RPMI8226 (cell line): ENCODE data around the gene MAP4.

ENCODE experiments used
- DNase-seq: peaks from one replicate; pipeline ENCODE4 v3.0.0-alpha.2; 2015

The MAP4 gene

DNA sequence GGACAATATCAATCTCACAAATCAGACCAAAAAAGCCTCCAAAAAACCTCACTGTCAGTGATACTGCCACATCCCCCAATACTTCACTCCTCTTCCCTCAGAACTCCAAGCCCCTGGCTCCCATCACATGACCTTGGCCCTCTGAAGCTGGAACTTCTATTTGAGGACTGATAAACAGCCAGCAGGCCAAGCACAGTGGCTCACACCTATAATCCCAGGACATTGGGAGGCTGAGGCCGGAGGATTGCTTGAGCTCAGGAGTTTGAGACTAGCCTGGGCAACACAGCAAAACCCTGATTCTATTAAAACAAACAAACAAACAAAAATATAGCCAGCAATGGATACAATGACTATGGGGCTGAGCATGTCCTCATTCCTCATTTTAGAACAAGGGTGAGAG lies 55.2 kb downstream of the MAP4 start:
- no peak for DNase-seq

DNA sequence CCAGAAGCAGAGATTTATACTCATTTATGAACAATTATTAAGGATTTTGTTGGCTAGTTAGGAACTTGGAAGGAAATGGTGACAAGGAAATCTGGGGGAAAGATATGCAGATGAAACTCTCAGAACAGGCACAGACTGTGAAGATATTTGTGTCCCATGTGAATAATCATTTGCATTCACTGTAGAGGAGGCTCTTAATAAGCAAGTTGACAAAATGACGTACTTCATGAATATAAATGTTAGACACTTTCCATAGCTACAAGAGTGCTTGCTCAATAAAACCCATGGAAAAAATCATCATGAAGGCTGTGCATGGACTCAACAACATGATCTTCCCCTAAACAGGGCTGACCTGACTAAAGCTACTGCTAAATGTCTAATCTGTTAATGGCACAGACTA lies 59.7 kb downstream of the MAP4 start:
- no peak for DNase-seq

DNA sequence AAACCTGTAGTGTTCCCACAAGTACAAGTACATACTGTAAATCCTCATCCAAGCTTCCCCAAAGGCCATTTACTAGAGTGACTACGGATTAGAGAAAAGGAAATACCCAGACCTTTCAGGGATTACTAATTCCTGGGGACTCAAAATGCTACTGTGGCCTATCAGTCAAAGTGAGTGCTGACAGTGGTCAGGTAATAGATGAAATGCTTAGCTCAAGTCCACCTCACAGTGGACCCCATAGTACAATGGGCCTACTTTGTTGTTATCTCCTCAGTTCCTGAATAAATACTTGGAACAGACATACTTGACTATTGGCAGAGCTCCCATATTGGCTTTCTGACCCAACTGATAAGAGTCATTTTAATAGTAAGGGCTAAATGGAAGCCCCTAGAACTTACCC lies 61.6 kb downstream of the MAP4 start:
- no peak for DNase-seq

DNA sequence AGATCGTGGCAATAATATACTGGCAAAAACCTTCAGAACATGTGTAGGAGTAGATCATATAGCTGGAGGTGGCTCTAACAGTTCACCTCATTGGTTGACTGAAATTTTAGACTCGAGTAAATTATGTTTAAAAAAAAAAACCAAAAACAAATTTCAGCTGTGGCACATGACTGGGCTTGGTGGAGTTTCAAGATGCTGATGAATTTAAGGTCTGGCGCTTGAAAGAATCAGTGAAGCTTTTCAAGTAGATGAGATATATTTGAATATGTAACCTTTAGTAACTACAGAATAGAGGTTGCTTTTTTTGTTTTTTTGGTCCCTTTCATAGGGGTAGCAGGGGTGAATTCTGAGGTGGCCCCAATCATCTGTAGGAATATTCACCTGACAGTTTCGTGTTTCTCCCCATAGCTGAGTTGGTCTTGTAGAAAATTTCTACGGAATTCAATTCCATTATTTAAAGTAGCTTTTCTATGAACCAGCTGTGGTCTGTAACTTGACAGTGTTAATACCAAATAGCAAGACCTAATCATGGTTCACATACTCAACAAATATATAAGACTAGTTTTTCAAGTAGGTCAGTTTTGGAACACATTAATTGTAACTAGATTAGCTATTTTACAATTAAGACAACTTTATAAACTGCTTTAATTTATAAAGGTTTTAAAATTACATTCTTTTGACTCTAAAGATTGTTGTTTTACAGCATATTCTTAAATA lies 65.6 kb downstream of the MAP4 start:
- no peak for DNase-seq

DNA sequence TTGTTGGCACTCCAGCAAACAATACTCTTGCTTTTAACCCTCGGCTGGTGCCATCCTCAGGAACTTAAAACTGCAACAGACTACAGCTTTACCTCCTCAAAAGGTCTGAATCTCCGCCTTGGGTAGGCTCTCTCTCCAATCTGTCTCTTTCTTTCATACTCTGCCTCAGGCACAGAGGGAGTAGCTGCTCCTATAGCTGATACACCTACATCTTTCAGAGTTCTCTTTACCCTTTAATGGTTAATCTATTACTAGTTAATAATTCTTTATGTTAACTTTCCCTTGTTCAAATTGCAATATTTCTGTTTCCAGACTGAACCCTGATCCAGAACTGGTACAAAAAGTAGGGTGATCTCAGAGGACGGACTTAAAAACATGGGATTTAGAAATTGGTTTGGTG lies 66.2 kb downstream of the MAP4 start:
- no peak for DNase-seq

DNA sequence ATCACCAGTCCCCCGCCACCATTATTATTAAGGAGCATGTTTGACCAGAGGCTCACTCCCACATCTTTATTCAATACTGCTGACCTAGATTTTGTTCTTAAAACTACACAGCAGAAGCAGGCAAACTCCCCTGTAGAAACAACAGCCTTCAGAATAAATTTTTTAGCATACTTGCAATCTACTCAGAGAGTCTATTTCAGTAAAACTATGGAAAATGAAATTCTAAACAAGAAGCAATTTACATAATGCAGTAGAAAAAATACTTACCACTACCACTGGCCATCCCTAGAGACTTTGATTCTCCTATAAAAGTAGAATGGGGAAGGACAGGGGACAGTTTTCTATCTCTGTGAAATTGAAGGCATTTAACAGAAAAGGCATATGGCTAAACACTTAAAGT lies 76.0 kb downstream of the MAP4 start:
- DNase-seq: no peak

DNA sequence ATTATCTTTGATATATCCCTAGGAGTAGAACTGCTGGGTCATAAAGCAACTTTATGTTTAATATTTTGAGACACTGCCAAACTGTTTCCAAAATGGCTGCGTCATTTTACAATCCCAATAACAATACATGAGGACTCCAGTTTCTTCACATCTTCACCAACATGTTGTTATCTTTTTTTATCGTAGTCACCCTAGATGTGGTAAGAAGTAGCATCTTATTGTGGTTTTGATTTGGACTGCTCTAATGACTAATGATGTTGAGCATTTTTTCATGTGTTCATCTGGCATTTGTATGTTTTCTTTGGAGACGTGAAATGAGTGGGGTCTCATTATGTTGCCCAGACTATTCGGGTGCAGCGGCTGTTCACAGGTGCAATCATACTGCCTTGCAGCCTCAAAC lies 83.8 kb downstream of the MAP4 start:
- DNase-seq: no peak

DNA sequence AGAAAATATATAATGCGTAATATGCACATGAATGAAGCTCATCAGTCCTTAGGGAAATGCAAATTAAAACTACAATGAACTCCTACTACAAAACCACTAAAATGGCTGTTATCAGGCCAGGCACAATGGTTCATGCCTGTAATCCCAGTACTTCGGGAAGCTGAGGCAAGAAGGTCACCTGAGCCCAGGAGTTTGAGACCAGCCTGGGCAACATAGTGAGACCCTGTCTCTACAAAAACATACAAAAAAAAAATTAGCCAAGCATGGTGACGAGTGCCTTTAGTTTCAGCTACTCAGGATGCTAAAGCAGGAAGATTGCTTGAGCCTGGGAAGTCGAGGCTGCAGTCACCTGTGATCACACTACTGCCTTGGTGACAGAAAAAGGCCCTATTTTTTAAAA lies 85.2 kb downstream of the MAP4 start:
- no peak for DNase-seq

DNA sequence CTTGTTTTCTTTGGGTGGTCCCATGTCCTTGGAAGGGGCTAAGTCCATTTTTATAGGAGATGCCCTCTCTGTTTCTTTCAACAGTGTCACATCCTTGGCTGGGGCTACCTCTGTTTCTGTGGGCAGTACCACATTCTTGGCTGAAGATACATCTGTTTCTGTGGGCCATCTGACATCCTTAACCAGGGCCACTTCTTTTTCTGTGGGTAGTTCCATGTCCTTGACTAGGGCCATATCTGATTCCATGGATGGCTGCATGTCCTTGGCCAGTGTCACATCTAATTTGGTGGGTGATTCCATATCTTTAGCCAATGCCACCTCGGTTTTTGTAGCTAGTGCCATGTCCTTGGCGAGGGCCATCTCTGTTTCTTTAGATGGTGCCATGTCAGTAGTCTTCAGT lies 99.5 kb downstream of the MAP4 start:
- no peak for DNase-seq

DNA sequence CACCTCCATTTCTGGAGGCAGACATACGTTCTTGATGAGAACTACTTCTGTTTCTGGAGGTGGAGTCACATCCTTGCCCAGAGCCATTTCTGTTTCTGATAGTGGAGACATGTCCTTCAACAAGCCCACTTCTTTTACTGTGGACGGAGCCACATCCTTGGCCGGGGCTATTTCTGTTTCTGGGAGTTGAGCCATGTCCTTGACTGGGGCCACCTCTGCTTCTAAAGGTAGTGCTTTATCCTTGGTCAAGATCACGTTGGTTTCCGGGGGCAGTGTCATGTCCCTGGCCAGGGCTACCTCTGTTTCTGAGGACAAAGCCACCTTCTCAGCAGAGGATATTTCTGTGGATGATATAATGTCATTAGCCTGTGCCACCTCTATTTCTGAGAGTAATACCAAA lies 100.0 kb downstream of the MAP4 start:
- no peak for DNase-seq

DNA sequence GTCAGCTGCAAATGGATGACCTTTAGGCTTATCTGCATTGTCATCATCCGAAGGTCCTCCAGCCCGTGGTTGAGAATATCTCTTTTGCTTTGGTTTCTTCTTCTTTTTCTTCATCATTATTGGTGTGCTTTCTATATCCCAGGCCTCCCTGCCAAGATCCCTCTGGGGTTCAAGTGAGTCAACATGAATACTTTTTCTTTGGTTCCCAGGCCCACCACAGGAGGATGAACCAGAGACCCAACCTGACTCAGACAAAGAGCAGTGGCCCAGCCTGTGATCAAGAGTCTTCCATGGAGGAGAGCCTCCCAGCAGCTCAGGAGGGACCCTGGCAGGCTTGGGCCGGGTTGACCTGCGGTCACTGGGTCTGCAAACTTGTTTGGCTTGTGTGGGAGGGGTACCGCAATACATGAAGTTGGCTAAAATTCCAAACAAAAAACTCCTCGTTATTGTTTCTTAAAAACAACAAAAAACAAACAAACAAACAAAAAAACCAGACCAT lies 104.2 kb downstream of the MAP4 start:
- no peak for DNase-seq

DNA sequence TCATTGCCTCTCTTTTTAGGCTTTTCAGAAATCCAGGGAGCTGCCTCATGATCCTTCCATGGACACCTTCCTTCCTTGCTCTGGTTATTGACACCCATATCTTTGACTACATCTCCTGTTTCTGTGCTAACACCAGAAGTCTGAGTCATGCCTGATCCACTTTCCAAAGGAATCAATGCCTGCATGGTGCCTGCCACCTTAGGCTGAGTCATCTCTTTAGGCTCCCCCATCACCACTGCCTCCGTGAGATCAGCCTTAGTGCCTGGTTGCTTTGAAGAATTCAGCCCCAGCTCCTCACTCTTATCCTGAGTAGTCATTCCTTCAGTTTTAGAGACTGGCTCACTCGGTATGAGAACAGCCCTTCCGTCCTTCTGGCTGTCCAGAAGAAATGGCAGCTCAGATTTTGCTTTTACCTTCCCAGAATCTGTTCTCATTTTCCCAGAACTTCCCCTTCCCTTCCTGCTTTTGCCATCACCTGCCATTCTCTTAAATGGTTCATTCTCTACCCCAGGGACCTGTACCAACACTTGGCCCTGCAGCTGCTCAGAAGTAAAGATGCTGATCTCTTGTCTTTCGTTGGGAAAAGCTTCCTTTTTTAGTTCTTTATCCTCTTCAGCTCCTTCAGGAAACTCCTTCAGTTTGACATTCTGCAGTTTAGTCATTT lies 105.3 kb downstream of the MAP4 start:
- DNase-seq: no peak

DNA sequence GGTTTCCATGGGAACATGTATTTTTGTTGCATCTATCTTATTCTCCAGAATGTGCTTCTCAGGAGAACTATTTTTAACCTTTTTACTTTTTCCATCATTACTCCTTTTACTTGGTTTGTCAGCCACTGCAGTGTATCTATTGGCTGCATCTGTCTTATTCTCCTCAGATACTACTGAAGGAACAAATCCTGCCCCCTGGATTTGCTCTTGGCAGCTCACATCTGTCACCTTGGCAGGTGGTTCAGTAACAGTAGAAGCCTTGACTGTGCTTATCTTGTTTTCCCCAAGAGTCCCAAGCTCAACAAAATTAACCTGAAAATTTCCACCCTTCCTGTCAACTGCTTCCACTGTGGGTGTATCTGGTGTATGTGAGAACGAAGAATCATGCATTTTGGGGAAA lies 106.0 kb downstream of the MAP4 start:
- DNase-seq: no peak

DNA sequence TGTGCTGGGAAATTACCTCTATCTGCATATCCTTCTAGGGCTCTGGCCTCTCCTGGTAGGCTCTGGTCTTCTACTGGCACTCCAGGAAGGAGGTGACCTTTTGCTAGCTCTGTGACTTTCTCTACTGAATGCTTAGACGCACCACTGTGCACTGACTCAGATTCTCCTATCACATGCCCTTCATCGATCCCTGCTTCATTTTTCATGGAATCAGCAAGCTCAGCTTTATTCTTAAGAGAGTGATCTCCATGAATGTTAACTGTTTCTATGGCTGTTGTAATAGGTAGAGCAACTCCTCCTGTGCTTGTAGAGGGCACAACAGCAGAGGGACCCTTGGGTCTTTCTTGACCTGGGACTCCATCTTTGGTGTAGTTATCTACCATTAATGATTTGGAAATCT lies 106.6 kb downstream of the MAP4 start:
- DNase-seq: no peak

DNA sequence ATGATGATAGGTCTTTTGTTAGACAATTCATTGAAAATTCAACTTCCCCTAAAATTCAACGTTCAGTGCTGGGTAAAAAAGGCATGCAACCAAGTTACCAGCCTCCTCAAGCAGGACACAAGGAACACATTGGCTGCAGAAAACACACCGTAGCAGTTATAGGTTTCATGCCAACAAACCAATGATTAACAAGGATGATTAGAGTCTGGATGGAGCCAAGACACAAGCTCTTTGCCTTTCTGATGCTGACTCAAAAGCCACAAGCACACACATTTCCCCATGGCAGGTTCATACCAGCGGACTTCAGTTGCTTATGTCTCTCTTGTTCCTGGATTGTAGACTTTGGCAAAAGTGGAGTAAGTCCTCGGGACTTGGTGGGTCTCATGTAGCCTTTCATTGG lies 107.5 kb downstream of the MAP4 start:
- DNase-seq: no peak

DNA sequence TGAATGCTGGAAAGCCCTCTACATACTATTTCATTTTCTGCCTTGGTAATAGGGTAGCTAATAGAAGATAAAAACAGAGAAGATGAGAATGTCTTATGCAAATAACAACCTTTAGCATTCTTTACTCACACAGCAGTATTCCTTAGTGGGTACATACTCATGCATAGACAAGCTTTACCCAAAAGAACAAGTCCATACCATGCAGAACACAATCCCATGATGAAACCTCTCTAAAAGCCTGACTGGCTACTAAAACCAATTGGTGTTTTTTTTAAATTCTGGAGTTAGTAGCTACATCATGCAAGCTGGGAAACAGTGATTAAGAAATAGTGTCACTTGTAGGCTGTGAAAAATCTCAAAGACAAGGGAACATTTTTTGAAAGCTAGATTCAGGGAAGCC lies 108.4 kb downstream of the MAP4 start:
- DNase-seq: no peak

DNA sequence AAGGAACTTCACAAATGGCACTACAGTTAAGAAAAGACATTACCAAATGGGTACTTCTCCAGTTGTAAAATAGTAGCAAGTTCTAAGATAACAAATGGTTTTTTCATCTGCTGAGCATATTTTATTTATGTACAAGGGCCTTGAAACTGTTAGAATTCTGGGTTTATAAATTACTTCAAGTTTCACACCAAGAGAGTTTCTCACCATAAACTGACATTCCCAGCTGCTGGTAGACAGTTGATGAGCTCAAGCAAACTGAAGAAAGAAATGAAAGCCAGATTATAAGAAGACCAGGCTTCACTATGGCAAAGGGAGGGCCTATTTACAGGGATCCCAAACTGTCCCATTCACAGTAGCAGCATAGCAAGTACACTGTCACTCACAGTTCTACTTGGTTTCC lies 113.5 kb downstream of the MAP4 start:
- DNase-seq: no peak

DNA sequence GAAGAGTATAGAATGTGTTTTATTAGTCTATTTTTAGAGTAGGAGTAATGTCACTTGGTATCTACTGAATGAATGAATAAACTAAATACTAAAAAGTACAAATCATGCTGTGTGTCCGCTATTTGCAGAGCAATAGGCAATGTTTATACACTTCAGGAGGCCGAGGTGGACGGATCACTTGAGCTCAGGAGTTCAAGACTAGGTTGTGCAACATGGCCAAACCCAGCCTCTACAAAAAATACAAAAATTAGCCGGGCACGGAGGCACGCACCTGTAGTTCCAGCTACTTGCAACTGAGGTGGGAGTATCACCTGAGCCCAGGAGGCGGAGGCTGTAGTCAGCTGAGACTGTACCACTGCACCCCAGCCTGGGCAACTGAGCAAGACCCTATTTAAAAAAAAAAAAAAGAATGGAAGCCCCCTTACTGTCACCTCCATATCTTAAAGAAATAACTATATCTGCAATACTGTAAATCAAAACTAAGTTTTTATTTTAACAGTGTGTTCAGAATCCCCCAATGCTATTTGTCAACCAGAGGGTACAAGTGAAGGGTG lies 114.9 kb downstream of the MAP4 start:
- no peak for DNase-seq

DNA sequence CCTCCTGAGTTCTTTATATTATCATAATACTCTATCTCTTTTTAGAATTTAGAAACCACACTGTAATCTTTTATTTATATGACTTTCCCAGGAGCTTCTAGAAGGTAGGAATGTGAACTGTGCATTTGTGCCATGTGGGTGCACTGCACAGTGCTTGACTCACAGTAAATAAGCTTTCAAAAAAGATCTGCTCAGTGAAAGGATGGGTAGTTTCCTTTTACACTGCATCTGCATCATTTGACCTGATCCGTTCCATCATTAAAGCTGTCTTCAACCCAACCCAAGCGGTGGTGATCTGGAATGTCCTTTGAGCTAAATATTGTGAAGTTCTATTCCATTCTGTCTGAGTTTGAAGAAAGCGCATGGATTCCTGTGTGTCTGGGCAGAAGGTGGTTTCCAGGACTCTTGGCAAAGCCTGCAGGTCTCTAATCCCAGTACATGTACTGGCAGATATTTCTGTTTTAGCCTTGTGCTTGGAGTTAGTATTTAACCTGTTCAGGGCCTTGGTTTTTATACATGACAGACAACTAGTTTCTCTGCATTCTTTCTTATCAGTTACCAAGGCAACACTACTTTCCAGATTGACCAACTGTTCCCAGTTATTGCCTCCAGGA lies 116.6 kb downstream of the MAP4 start:
- DNase-seq: no peak

DNA sequence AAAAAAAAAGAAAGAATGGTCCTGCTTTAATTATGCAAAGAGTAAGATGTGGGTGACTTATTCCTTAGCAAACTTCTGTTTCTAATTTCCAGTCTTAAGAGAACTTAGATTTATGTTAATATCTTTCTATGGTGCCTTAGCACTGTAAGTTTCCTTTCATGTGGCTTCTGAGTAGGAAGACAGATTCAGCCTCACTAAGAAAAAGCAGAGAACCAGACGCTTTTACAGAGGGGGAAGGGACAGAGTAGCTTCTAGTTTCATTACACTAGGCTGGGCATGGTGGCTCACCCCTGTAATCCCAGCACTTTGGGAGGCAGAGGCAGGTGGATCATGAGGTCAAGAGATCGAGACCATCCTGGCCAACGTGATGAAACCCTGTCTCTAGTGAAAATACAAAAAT lies 118.3 kb downstream of the MAP4 start:
- DNase-seq: no peak

DNA sequence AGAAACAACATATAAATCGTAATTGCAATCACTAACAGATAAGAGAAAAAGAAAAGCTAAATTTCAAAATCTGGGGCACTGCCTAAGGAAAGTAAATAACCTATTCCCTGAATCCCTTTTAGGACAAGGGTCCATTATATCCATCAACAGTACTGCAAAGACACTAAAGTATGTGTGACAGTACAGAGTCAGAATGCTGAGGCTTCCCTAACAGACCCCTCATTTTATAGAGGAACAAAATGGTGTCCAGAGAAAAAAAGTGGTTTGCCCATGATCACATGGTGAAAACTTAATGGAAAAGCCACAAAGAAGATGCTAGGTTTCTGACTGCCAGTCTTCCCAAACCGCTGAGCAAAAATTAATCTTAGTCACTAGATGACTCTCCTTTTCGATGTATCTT lies 119.5 kb downstream of the MAP4 start:
- no peak for DNase-seq

DNA sequence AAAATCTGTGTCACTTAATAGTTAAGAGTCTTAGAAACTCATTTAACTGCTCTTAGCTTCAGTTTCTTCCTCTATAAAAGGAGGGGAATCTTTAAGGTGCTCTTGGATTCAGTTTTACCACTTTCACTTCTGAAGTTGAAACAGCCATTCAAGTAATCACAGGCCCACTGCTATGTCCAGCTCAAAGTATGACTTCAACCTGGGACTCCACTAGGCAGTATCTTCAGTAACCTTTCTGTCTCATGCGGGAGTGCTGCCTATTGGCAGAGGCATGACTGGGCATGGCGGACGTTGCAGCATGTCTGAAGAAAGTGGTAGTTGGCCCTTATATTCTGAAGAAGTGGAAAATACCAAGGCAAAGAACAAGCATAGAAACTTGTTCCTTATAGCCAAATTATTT lies 121.0 kb downstream of the MAP4 start:
- DNase-seq: no peak

DNA sequence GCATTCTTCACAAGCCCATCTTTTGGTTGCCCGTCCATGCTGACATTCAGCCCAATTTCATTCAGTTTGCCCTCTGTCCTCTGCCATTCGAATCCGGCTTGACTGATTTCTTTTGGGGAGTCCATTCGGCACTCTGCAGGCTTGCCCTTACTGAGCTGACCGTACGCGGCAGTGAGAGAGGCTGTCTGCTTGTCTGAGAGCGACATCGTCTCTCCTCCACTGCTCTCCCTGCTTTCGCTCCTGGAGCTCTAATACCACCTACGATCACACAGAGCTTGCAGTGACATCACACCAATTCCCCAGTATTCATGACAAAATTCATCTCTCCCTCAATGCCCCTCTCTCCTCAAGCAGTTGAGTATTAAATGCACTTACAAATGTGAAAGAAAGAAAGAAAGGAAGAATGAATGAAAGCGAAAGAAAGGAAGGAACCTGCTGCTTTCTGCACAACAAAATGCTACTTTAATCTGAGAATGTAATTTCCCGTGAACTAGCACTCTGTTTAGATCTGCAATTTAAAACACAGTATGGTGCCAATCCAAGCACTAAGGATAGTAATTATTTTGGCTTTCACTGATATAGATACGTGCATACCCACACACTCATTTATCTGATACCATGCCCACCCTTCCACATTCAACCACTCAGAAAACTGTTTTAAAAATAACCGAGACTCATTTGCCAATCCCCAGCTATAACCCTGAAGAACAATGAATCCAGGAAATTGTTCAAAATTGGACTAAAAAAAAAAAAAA lies 123.8 kb downstream of the MAP4 start:
- DNase-seq: no peak
